Caco-2 (cell line): ENCODE measurements around the gene PTGR1. TPM values are rescaled to one million over a fixed set of nuclear protein-coding genes. Genes with fewer than 3 reads are reported as not detected.
"Not testable (repeated sequence)": the region's sequence is repeated elsewhere in the genome, so short reads cannot be mapped to it uniquely, and the experiment has no call there.

Source experiments
- BruUV-seq: library from RNA; stranded (reverse); fragments of 400-500 nt; replicated peaks from 2 replicates; lab custom pipeline; 2021; lab: Mats Ljungman, UMichigan
- CTCF ChIA-PET: fragments of 300-600 bp; sonication (Branson Sonifier 250); formaldehyde crosslinking; loops from one replicate; lab custom pipeline; 2022; ENCODE audit warnings: antibody characterized with exemption; lab: Charles Lee
- POLR2A ChIA-PET: fragments of 300-600 bp; sonication (Branson Sonifier 250); formaldehyde crosslinking; loops from one replicate; lab custom pipeline; 2022; ENCODE audit warnings: antibody characterized with exemption; lab: Charles Lee
- DNase-seq, 2 experiments: peaks; one replicate each; pipeline versions ENCODE4 v3.0.0 to v3.0.0-alpha.2; 2020 to 2022
- H3K27me3 ChIP-seq: replicated peaks from 2 replicates; pipeline ENCODE4 v1.6.0; 2011; ENCODE audit warnings: low read length; ENCODE audit not compliant: control insufficient read depth, insufficient read depth
- H3K36me3 ChIP-seq: 2 replicates; pipeline ENCODE4 v1.5.1; 2011; ENCODE audit warnings: low read length; ENCODE audit not compliant: control insufficient read depth, insufficient read depth
- H3K4me1 ChIP-seq: fragments of 250-450 bp; sonication (Bioruptor Pico); 2 replicates; pipeline ENCODE4 v1.5.1; 2020; ENCODE audit warnings: mild to moderate bottlenecking
- H3K4me3 ChIP-seq: 2 replicates; pipeline ENCODE4 v1.5.1; 2011; ENCODE audit warnings: low read depth, mild to moderate bottlenecking, control low read depth, low read length
- H3K9me3 ChIP-seq: fragments of 250-450 bp; sonication (Bioruptor Pico); 2 replicates; pipeline ENCODE4 v1.5.1; 2020; ENCODE audit warnings: mild to moderate bottlenecking, moderate library complexity
- H3K27ac Mint-ChIP-seq: one replicate; pipeline ENCODE4 v1.8.0; 2022; ENCODE audit warnings: mixed read lengths; ENCODE audit not compliant: unreplicated experiment
- H3K27me3 Mint-ChIP-seq: one replicate; pipeline ENCODE4 v1.8.0; 2022; ENCODE audit warnings: mixed read lengths; ENCODE audit not compliant: insufficient read depth, unreplicated experiment
- H3K36me3 Mint-ChIP-seq: one replicate; pipeline ENCODE4 v1.8.0; 2022; ENCODE audit warnings: mild to moderate bottlenecking, mixed read lengths; ENCODE audit not compliant: insufficient read depth, unreplicated experiment
- H3K4me1 Mint-ChIP-seq: one replicate; pipeline ENCODE4 v1.8.0; 2022; ENCODE audit warnings: low read depth, mixed read lengths; ENCODE audit not compliant: unreplicated experiment
- H3K4me3 Mint-ChIP-seq: one replicate; pipeline ENCODE4 v1.8.0; 2022; ENCODE audit warnings: mild to moderate bottlenecking, moderate library complexity, mixed read lengths; ENCODE audit not compliant: unreplicated experiment
- H3K9me3 Mint-ChIP-seq: one replicate; pipeline ENCODE4 v1.8.0; 2022; ENCODE audit warnings: mixed read lengths; ENCODE audit not compliant: unreplicated experiment
- CTCF ChIP-seq, 2 experiments: fragments of 200-600 bp in 1 of 2; IDR thresholded peaks; 1 replicate in 1 of 2; 2 replicates in 1 of 2; pipeline versions ENCODE4 v1.5.1 to v1.8.0; 2011 to 2022; ENCODE audit warnings: antibody characterized with exemption in 1 of 2, control low read depth in 1 of 2, inconsistent platforms in 1 of 2, low read depth in 1 of 2, low read length in 1 of 2, mild to moderate bottlenecking in 1 of 2, moderate library complexity in 1 of 2; ENCODE audit not compliant: insufficient read depth in 1 of 2, severe bottlenecking in 1 of 2, unreplicated experiment in 1 of 2
- intact Hi-C: fragments of 100-400 bp; cut with micrococcal nuclease; formaldehyde crosslinking; loops from one replicate; pipeline ENCODE4 v1.10.0; 2022; ENCODE audit not compliant: unreplicated experiment
- total RNA-seq: library from RNA; stranded (reverse); gene quantifications from 2 replicates; pipeline ENCODE4 v1.2.3, GENCODE V29; 2022

Gene PTGR1
- total RNA-seq, 1 experiment from 2014 or later = 55.3 TPM

GRCh38 chr9:111586378-111586777 is 13.1 kb downstream of the PTGR1 start:
- DNase-seq = no peak
- Mint-ChIP-seq H3K27me3 (no peaks in the 10 kb centered on the region), H3K4me1 (no peaks in the 10 kb centered on the region), H3K4me3 (no peak overlapping the region), H3K36me3 (no peaks in the 10 kb centered on the region), H3K9me3 (no peaks in the 10 kb centered on the region), H3K27ac (no peak overlapping the region)
- intact Hi-C loops = no loop called here
- no TSS peak for BruUV-seq
- no peak for TF ChIP-seq CTCF (IDR thresholded peaks at IDR 0.05; ENCODE audit: insufficient read depth in 1 of 2, low read depth in 1 of 2, low read length in 1 of 2, severe bottlenecking in 1 of 2, unreplicated experiment in 1 of 2)
- POLR2A ChIA-PET = no interaction called here
- Histone ChIP-seq H3K4me3 (no peak overlapping the region), H3K27me3 (no peaks in the 10 kb centered on the region), H3K9me3 (no peaks in the 10 kb centered on the region), H3K36me3 (no peaks in the 10 kb centered on the region; the same call in 1 of the 2 replicates), H3K4me1 (no peaks in the 10 kb centered on the region)
- CTCF ChIA-PET = no interaction called here

GRCh38 chr9:111582888-111583287 is 16.6 kb downstream of the PTGR1 start:
- ChIA-PET POLR2A (no interaction called here), CTCF (no interaction called here)
- TF ChIP-seq CTCF (IDR thresholded peaks at IDR 0.05; ENCODE audit: insufficient read depth in 1 of 2, low read depth in 1 of 2, low read length in 1 of 2, severe bottlenecking in 1 of 2, unreplicated experiment in 1 of 2) = no peak
- no peaks in the 10 kb centered on the region for H3K27me3 ChIP-seq
- intact Hi-C loops = no loop called here
- no peaks in the 10 kb centered on the region for H3K27me3 Mint-ChIP-seq
- H3K9me3 ChIP-seq = no peaks in the 10 kb centered on the region
- no TSS peak for BruUV-seq
- no peaks in the 10 kb centered on the region for H3K9me3 Mint-ChIP-seq
- DNase-seq = no peak
- no peaks in the 10 kb centered on the region for H3K4me1 Mint-ChIP-seq
- H3K36me3 Mint-ChIP-seq = peaks cover 9% of the 10 kb centered on the region
- H3K27ac Mint-ChIP-seq = no peak overlapping the region
- no peaks in the 10 kb centered on the region; the same call in 1 of the 2 replicates for H3K36me3 ChIP-seq
- H3K4me3 ChIP-seq = no peak overlapping the region
- H3K4me3 Mint-ChIP-seq = no peak overlapping the region
- no peaks in the 10 kb centered on the region for H3K4me1 ChIP-seq

GRCh38 chr9:111572950-111573604 is 26.4 kb downstream of the PTGR1 start:
- BruUV-seq = no TSS peak
- Histone ChIP-seq H3K36me3 (peaks cover 11% of the 10 kb centered on the region), H3K9me3 (peaks cover 19% of the 10 kb centered on the region), H3K4me3 (no peak overlapping the region), H3K27me3 (no peaks in the 10 kb centered on the region), H3K4me1 (no peaks in the 10 kb centered on the region)
- POLR2A ChIA-PET = no interaction called here
- no peak for TF ChIP-seq CTCF (IDR thresholded peaks at IDR 0.05; ENCODE audit: insufficient read depth in 1 of 2, low read depth in 1 of 2, low read length in 1 of 2, severe bottlenecking in 1 of 2, unreplicated experiment in 1 of 2)
- CTCF ChIA-PET = no interaction called here
- Mint-ChIP-seq H3K4me3 (no peak overlapping the region), H3K4me1 (no peaks in the 10 kb centered on the region), H3K27me3 (no peaks in the 10 kb centered on the region), H3K9me3 (peaks cover 31% of the 10 kb centered on the region), H3K36me3 (peaks cover 56% of the 10 kb centered on the region), H3K27ac (no peak overlapping the region)
- DNase-seq = no peak
- intact Hi-C loops = no loop called here

GRCh38 chr9:111568127-111568526 is 31.3 kb downstream of the PTGR1 start:
- CTCF ChIA-PET, H3K27ac Mint-ChIP-seq, H3K4me3 Mint-ChIP-seq, H3K27me3 Mint-ChIP-seq, BruUV-seq, H3K4me1 Mint-ChIP-seq, POLR2A ChIA-PET, H3K4me1 ChIP-seq, H3K27me3 ChIP-seq, H3K4me3 ChIP-seq, intact Hi-C loops: not testable (repeated sequence)
- H3K9me3 ChIP-seq = peaks cover 26% of the 10 kb centered on the region
- Mint-ChIP-seq H3K36me3 (peaks cover 74% of the 10 kb centered on the region), H3K9me3 (peaks cover 48% of the 10 kb centered on the region)
- H3K36me3 ChIP-seq = peaks cover 13% of the 10 kb centered on the region
- DNase-seq = peak in 1 of 2 experiments; percentile 35
